Stimulated activated naive CD4-positive, alpha-beta T cell treated with Interleukin-2 at 50 U/mL for 16 hours (primary cell): Measurements from ENCODE around the gene KCP.

Experiments used
- DNase-seq: peaks from one replicate; lab custom pipeline; 2025; lab: John Stamatoyannopoulos, UW

KCP gene

DNA sequence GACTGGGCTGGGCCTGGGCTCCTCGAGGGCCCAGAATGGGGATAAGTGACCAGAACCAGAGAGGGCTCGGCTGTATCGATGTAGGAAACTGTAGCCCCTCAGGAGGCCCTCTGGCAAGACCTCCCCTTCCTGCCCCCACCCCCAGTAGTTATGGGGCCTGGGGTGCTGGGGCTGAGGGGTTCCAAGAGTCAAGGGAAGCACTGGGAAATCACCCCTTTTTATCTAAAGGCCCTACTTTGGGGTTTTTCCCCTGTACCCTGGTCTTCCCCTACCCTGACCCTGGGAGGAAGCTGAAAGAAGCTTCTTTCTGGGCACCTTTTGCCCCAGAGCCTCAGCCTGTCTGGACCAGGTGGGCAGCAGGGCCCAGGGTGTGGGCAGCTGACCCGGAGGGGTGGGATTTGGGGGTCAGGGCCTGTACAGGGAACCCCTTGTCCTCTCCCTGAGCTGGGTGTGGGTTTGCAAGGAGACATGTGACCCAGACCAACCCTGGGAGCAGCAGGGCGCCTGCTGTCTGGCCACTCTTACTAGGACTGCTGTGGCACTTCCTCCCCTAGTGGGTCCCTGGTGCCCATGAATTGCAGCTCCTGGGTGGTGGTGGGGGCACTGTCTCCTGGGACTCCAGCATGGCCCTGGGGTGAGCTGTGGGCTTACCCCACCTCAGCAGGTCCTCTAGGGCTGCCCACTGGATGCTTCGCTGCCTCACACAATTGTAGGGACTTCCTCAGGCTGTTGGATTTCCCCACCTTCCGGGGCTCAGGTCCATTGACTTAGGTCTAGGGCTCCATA, 28.8 kb upstream of the KCP start:
- DNase-seq: no peak

DNA sequence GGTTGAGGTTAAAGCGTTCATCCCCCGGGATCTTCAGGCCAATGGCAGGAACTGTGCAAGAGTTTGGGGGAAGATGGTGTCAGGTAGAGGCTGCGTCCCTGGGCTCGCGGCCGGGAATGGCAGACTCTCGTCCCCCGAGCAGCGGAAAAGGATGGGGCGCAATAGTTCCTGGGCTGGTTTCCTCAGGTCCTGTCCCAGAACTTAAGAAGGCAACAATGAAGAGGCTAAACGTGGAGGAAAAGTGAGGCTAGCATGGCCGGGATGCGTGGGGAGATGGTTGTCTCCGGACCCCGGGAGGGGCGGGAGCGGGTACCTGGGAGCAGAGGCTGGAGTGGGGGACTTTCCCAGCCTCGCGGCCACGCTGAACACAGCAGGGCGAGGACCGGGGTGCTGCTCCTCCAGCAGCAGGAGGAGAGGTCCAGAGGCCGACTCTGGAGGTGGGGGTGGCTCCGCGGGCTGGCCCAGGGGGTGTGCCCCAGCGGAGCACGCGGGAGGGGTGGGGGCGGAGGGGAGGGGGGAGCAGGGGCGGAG, 28.1 kb upstream of the KCP start:
- peak; percentile 22 for DNase-seq

- DNase-seq: peak; percentile 18
Measured at GRCh38 chr7:128937647-128938543, 27.4 kb upstream of the KCP start, which contains the start of gene IRF5. IRF5 (plus strand) TSS chr7:128937927; CDS start chr7:128942082, 4,155 bp downstream.

- DNase-seq: no peak
Measured at GRCh38 chr7:128937271-128937646, 26.8 kb upstream of the KCP start.

DNA sequence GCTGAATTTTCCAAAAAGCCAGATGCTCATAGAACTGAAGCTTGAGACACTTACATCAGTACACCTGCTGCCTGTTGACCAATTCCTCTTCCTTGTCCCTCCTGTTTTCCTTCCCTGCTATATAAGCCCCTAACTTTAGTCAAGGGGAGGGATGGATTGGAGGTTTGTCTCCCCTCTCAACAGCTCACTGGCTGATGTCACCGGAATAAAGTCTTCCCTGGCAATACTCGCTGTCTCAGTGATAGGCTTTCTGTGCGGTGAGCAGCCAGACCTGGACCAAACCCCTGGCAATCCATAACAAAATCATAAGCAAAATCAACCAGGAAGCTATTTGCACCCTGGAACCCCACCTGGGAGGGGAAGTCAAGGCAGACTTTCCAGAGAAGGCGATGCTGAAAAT, 26.3 kb upstream of the KCP start:
- no peak for DNase-seq

- no peak for DNase-seq
Measured at GRCh38 chr7:128935342-128935730, 24.8 kb upstream of the KCP start.

GRCh38 chr7:128934361-128935341, 24.1 kb upstream of the KCP start:
- no peak for DNase-seq

DNA sequence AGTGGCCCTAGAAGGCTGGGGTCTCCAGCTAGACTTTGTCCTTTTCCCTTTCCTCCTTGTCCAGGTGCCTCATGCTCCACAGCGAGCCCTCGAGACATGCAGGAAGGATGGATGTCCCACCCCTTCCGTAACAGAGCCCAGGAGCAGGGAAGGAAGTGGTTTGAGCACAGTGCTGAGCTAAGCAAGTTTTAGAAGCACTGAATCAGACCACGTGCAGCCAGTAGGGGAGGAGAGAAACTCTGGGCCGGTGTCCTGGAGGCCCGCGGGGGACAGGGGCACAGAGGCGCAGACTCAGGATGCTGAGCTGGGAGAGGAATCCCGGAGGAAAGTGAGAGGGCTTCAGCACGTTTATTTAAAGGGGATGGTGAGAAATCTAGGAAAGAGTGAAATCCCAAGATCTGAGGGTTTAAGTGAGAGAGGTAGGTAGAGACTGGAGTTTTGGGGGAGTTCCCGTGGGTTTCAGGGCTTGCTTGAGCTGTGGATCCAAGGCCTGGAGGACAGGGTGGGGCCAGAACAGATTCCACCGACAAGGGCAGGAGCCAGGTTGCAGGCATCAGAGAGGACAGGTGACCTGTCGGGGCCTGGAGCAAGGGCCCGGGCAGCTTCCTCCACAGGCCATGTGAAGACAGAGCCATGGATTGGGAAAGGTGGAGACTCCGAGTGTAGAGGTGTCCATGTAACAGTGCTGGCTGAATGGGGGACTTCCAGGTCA, 22.8 kb upstream of the KCP start:
- peak; percentile 46 for DNase-seq

DNA sequence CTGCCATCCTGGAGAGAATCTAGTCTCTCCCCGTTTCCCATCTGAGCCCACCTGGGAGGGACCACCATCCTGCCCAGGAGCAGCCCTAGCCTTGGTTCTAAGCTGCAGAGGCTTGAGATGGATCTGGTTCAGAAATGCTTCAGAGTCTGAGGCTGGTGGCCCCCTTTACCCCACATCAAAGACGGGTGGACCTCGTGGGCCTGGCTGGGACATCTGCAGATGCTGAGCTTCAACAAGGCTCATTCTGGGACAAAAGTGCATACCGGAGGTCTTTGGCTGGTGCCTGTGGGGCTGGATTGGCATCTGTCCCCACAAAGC, 22.3 kb upstream of the KCP start:
- no peak for DNase-seq

DNA sequence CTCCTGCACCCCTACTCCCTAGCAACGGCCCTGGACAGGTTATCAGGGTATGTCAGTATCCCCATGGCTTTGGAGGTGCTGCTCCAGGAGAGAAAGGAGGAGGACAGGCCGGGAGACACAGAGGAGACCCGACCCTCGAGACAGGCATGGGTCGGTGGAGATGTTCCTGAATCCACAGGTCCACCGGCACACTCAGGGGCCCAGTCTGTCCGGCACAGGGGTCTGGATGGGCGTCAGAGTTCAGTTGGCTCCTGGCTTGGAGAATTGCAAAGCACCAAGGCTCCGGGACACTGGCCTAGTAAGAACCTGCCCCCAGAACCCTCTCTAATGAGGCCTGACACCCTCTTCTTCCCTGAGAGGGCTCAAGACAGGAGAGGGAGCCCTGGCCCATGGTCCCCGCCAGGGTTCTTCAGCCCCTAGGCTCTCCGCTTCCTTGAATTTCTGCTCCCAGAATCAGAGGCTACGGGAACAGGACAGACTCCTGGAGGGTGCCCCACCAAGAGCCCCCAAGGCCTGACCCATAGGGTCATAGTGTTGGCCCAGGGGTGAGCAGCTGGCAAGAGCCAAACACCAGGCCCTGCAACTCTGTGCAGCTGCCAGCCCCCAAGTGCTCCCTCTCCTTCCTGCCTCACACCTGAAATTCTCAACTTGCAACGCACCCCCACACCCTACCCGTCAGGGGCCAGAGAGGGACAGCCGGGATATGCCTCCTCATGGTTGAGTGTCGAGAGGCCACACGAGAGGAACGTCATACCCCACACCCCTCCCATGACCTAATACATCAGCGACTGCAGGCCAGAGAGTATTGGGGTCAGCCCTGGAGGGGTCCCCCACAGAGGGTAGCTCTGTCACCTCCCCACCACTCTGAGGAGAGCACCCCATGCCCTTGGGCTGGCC, 21.7 kb upstream of the KCP start:
- no peak for DNase-seq

DNA sequence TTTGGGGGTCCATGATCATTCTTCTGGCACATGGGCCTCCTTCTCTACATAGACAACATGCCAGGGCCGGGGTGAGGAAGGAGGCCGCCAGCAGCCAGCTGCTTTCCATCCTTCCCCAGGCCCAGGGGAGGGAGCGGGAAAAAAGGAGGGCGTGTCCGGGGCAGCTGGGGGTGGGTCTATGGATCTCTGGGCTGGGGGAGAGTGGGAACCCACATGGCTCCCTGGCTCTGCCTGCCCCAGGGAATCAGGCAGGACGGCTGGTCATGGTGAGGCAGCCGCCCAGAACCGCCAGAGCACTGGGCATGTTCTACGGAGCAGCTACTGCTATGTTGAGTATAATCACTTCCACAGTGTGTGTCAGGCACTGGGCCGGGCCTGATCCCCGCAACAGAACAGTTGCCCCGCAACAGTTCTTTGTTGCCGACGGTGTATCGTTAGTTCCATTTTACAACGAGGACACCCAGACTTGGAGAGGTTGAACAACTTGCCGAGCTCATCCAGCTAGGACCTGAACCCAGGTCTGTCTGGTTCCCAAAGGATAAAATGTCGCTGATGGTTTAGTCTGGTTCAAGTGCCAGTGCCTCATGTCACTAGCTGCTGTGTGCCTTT, 20.8 kb upstream of the KCP start:
- DNase-seq: no peak

DNA sequence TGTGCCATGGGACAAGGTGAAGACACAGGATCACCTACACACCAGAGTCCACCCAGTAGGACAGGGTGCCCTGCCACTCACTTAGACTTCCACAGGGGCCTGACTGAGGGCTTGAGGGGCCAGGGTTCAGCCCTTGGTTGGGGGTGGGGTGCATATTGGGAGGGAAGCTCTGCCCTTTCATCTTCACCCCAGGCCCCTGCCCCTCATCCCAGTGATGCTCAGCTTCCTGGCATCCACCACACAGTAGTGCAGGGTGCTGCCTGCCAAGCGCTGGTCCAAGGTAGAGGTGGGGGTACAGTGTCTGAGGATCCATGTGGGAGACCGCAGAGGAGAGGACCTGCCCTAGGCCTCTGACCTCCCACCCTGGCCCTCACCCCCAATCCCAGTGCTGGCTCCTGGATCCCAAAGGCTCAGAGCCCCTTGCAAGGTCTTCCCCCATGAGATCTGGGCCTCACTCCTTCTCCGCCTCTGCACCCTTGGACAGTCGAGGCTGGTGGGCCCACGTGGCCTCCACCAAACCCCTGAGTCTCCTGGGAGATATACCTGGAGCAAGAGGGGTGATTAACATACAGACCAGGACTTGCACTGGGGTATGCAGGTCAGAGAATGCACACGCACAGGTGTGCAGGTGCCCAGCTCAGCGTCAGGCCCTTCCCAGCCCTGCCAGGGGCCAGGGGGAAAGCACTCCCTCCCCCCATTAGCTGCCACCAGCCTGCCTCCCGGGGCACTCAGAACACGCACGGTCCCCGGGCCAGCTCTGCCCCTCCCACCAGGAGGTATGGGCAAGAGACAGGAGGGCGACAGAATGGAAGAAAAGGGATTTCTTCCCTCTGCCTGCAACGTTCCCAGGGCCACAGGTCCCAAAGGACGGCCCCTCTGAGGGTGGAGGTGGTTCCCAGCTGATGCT, 18.6 kb upstream of the KCP start:
- DNase-seq: no peak

GRCh38 chr7:128928159-128928813, 17.8 kb upstream of the KCP start:
- DNase-seq: no peak

GRCh38 chr7:128924707-128925588, 14.4 kb upstream of the KCP start:
- no peak for DNase-seq

- DNase-seq: no peak
Measured at GRCh38 chr7:128923411-128923800, 12.9 kb upstream of the KCP start.

DNA sequence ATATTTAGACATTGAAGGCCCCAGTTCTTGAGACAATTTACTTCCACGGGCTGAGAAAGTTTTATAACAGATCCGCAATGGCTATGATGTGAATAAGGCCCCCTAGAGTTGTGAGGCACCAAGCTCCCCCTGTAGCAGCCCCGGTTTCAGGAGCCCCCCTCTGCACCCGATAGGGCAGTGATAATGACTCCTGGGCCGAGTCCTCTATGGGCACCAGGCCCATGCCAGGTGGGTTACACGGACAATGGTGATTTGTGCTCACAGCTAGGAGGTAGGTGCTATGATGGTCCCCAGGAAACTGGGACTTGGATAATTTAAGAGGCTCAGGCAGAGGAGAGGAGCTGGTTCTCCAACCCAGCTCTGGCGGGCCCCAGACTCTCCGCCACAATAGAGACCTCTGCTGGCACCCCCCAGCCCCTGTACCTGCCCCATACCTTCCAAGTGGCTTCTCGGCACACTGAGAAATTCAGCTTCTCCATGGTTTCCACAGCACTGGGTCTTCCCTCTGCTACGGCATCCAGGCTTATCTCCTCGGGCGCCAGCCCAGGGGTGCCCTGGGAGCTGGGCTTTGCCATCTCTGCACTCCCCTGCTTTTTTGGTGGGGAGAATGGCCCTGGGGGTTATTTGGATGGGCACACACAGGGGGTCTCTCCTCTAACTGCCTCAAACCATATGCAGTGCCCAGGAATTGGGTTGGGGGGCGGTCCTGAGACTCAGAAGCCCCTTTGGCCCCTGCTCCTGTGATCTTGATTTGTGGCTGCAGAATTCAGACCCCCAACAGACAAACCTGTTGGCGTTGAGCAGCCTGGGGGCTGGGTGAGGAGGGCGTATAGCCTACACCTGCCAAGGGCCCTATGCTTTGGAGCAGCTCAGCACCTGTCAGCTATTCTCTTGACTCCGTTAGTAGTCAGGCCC, 12.2 kb upstream of the KCP start:
- no peak for DNase-seq
